Astrocyte (in vitro differentiated cells and primary cell): Measurements from ENCODE around the gene MSLN. TPM values are rescaled to one million over a fixed set of nuclear protein-coding genes. Genes with fewer than 3 reads are reported as not detected.

Experiments
- DNase-seq: peaks from one replicate; pipeline ENCODE4 v3.0.0-alpha.2; 2010; ENCODE audit warnings: low read depth
- FAIRE-seq: peaks from 2 replicates; lab custom pipeline; 2011; peaks lifted over from hg19 to GRCh38; lab: Jason Lieb, UNC
- H2AFZ ChIP-seq: 2 replicates; pipeline ENCODE4 v1.6.0; 2012; ENCODE audit warnings: low read depth, low read length, inconsistent platforms
- H3K27ac ChIP-seq: 2 replicates; pipeline ENCODE4 v1.5.1; 2011; ENCODE audit warnings: low read depth, low read length, inconsistent platforms
- H3K27me3 ChIP-seq: 2 replicates; pipeline ENCODE4 v1.6.0; 2011; ENCODE audit warnings: low read length, inconsistent platforms; ENCODE audit not compliant: insufficient read depth
- H3K36me3 ChIP-seq: 2 replicates; pipeline ENCODE4 v1.5.1; 2011; ENCODE audit warnings: low read length, inconsistent platforms; ENCODE audit not compliant: insufficient read depth
- H3K4me1 ChIP-seq: 2 replicates; pipeline ENCODE4 v1.5.1; 2011; ENCODE audit warnings: low read length, inconsistent platforms; ENCODE audit not compliant: insufficient read depth
- H3K4me2 ChIP-seq: 2 replicates; pipeline ENCODE4 v1.6.0; 2012; ENCODE audit warnings: low read length, inconsistent platforms
- H3K4me3 ChIP-seq: 2 replicates; pipeline ENCODE4 v1.5.1; 2011; ENCODE audit warnings: low read depth, mild to moderate bottlenecking, low read length, inconsistent platforms; ENCODE audit not compliant: insufficient read depth
- H3K79me2 ChIP-seq: 2 replicates; pipeline ENCODE4 v1.6.0; 2012; ENCODE audit warnings: mild to moderate bottlenecking, low read length, inconsistent platforms; ENCODE audit not compliant: insufficient read depth
- H3K9ac ChIP-seq: 2 replicates; pipeline ENCODE4 v1.6.0; 2012; ENCODE audit warnings: mild to moderate bottlenecking, low read length, inconsistent platforms
- H3K9me3 ChIP-seq: 2 replicates; pipeline ENCODE4 v1.5.1; 2012; ENCODE audit warnings: low read depth, mild to moderate bottlenecking, low read length, inconsistent platforms; ENCODE audit not compliant: insufficient read depth
- H4K20me1 ChIP-seq: 2 replicates; pipeline ENCODE4 v1.6.0; 2012; ENCODE audit warnings: low read length, inconsistent platforms; ENCODE audit not compliant: insufficient read depth
- H3K27ac Mint-ChIP-seq: one replicate; pipeline ENCODE4 v1.8.0; 2021; ENCODE audit warnings: mild to moderate bottlenecking, mixed read lengths; ENCODE audit not compliant: unreplicated experiment
- H3K27me3 Mint-ChIP-seq: one replicate; pipeline ENCODE4 v1.8.0; 2021; ENCODE audit warnings: low read depth, mixed read lengths; ENCODE audit not compliant: unreplicated experiment
- H3K36me3 Mint-ChIP-seq: one replicate; pipeline ENCODE4 v1.8.0; 2021; ENCODE audit warnings: low read depth, mixed read lengths; ENCODE audit not compliant: unreplicated experiment
- H3K4me1 Mint-ChIP-seq: one replicate; pipeline ENCODE4 v1.8.0; 2021; ENCODE audit warnings: low read depth, mixed read lengths; ENCODE audit not compliant: unreplicated experiment
- H3K4me3 Mint-ChIP-seq: one replicate; pipeline ENCODE4 v1.8.0; 2021; ENCODE audit warnings: mild to moderate bottlenecking, moderate library complexity, mixed read lengths; ENCODE audit not compliant: unreplicated experiment
- H3K9me3 Mint-ChIP-seq: one replicate; pipeline ENCODE4 v1.8.0; 2021; ENCODE audit warnings: mild to moderate bottlenecking, mixed read lengths; ENCODE audit not compliant: unreplicated experiment
- EZH2 ChIP-seq: IDR thresholded peaks from 2 replicates; pipeline ENCODE4 v1.6.1; 2012; ENCODE audit warnings: mild to moderate bottlenecking, low read length, inconsistent platforms; ENCODE audit not compliant: insufficient read depth
- total RNA-seq: library from RNA; stranded (reverse); gene quantifications from 2 replicates; pipeline ENCODE4 v1.2.1, GENCODE V29; 2021
- TF ChIP-seq, protein P1 (sequence below): IDR thresholded peaks from 2 replicates; pipeline ENCODE4 v1.5.1; 2011; ENCODE audit warnings: low read depth, mild to moderate bottlenecking, inconsistent platforms, low read length, moderate library complexity; ENCODE audit not compliant: insufficient read depth

Gene MSLN
- total RNA-seq, 1 donor from 2014 or later, result not detected

GRCh38 chr16:768428-768827 lies 7.9 kb downstream of the MSLN start:
- TF ChIP-seq, protein P1, sequence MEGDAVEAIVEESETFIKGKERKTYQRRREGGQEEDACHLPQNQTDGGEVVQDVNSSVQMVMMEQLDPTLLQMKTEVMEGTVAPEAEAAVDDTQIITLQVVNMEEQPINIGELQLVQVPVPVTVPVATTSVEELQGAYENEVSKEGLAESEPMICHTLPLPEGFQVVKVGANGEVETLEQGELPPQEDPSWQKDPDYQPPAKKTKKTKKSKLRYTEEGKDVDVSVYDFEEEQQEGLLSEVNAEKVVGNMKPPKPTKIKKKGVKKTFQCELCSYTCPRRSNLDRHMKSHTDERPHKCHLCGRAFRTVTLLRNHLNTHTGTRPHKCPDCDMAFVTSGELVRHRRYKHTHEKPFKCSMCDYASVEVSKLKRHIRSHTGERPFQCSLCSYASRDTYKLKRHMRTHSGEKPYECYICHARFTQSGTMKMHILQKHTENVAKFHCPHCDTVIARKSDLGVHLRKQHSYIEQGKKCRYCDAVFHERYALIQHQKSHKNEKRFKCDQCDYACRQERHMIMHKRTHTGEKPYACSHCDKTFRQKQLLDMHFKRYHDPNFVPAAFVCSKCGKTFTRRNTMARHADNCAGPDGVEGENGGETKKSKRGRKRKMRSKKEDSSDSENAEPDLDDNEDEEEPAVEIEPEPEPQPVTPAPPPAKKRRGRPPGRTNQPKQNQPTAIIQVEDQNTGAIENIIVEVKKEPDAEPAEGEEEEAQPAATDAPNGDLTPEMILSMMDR, result no peak
- TF ChIP-seq EZH2, result no peak
- peaks cover 6% of the 10 kb centered on the region for H3K27me3 Mint-ChIP-seq
- FAIRE-seq (no peak), DNase-seq (no peak)
- no peaks in the 10 kb centered on the region for H3K36me3 ChIP-seq
- H3K4me3 ChIP-seq, result no peak overlapping the region
- H3K27ac ChIP-seq, result no peak overlapping the region
- no peaks in the 10 kb centered on the region for H3K4me1 Mint-ChIP-seq
- no peaks in the 10 kb centered on the region for H3K27me3 ChIP-seq
- no peaks in the 10 kb centered on the region for H3K79me2 ChIP-seq
- no peak overlapping the region for H3K4me3 Mint-ChIP-seq
- no peaks in the 10 kb centered on the region for H3K9me3 ChIP-seq
- H3K9me3 Mint-ChIP-seq, result no peaks in the 10 kb centered on the region
- no peak overlapping the region for H3K4me2 ChIP-seq
- H3K36me3 Mint-ChIP-seq, result no peaks in the 10 kb centered on the region
- H3K4me1 ChIP-seq, result no peaks in the 10 kb centered on the region
- H4K20me1 ChIP-seq, result no peaks in the 10 kb centered on the region
- H3K27ac Mint-ChIP-seq, result no peak overlapping the region
- H3K9ac ChIP-seq, result no peak overlapping the region
- no peak overlapping the region for H2AFZ ChIP-seq

DNA sequence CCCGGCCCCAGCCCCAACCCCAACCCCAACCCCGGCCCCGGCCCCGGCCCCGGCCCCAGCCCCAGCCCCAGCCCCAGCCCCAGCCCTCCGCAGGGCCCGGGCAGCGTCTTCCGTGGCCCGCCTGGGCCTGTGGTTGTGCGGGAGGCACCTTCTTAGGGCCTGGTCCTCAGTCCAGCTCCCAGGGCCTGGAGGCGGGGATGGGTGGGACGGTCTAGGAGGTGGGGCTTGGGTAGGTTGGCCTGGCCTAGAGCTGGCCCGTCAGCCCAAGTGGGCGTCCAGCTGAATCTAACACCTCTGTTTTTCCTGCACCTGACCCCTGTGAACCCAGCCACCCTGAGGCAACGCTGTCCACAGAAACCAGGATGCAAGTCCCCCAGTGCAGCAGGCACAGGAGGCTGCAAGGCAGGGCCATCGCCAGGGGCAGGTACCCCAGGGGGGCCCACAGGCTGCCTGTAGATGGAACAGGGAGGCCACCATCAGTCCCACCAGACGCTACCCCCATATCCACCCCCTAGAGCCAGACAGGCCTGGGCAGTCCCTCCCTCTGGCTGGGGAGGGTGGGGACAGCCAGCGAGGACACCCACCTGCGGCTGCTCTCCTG lies 8.8 kb downstream of the MSLN start:
- no peaks in the 10 kb centered on the region for H3K9me3 Mint-ChIP-seq
- no peaks in the 10 kb centered on the region for H4K20me1 ChIP-seq
- H3K4me1 Mint-ChIP-seq, result no peaks in the 10 kb centered on the region
- no peak overlapping the region for H3K27ac ChIP-seq
- H3K9ac ChIP-seq, result no peak overlapping the region
- H2AFZ ChIP-seq, result no peak overlapping the region
- no peaks in the 10 kb centered on the region for H3K79me2 ChIP-seq
- no peak overlapping the region for H3K4me3 Mint-ChIP-seq
- H3K27me3 ChIP-seq, result no peaks in the 10 kb centered on the region
- no peaks in the 10 kb centered on the region for H3K36me3 Mint-ChIP-seq
- no peak overlapping the region for H3K4me3 ChIP-seq
- DNase-seq, result no peak
- no peak for TF ChIP-seq EZH2
- TF ChIP-seq, protein P1, result no peak
- no peak for FAIRE-seq
- no peaks in the 10 kb centered on the region for H3K36me3 ChIP-seq
- peaks cover 6% of the 10 kb centered on the region for H3K27me3 Mint-ChIP-seq
- H3K4me1 ChIP-seq, result no peaks in the 10 kb centered on the region
- H3K4me2 ChIP-seq, result no peak overlapping the region
- H3K9me3 ChIP-seq, result no peaks in the 10 kb centered on the region
- no peak overlapping the region for H3K27ac Mint-ChIP-seq

GRCh38 chr16:769934-770333 lies 9.4 kb downstream of the MSLN start:
- H2AFZ ChIP-seq, result no peak overlapping the region
- no peaks in the 10 kb centered on the region for H3K36me3 Mint-ChIP-seq
- no peak overlapping the region for H3K9ac ChIP-seq
- H3K36me3 ChIP-seq, result no peaks in the 10 kb centered on the region
- no peak overlapping the region for H3K4me2 ChIP-seq
- FAIRE-seq (no peak), DNase-seq (no peak)
- no peaks in the 10 kb centered on the region for H3K4me1 ChIP-seq
- no peak overlapping the region for H3K27ac ChIP-seq
- no peaks in the 10 kb centered on the region for H3K79me2 ChIP-seq
- no peaks in the 10 kb centered on the region for H3K27me3 ChIP-seq
- peaks cover 6% of the 10 kb centered on the region for H3K27me3 Mint-ChIP-seq
- H4K20me1 ChIP-seq, result no peaks in the 10 kb centered on the region
- H3K4me3 Mint-ChIP-seq, result no peak overlapping the region
- TF ChIP-seq, protein P1, result no peak
- TF ChIP-seq EZH2, result no peak
- H3K4me3 ChIP-seq, result no peak overlapping the region
- H3K9me3 ChIP-seq, result no peaks in the 10 kb centered on the region
- no peaks in the 10 kb centered on the region for H3K9me3 Mint-ChIP-seq
- no peak overlapping the region for H3K27ac Mint-ChIP-seq
- H3K4me1 Mint-ChIP-seq, result no peaks in the 10 kb centered on the region
